Activated CD4-positive, CD25-positive, alpha-beta regulatory T cell (primary cell): ENCODE measurements around the gene INHBA.

Experiments used
- DNase-seq, 4 experiments: peaks; one replicate each; lab custom pipeline; 2025; lab: John Stamatoyannopoulos, UW

INHBA gene

DNA sequence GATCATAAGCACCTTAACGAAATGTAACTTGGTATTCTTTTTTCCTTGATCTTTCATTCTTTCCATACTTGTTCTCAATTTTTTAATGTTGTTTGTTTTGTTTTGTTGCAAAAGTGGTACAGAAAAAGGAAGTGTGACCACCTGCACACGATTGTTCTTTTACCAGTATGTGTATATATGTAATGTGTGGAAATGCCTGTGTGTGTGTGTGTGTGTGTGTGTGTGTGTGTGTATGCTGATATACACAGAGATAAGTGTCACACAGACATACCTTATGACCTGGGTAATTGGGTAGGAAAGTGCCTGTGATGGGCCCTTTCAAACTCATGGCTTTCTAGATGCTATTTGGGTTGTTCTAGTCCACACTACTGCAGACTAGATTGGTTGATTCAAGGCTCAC lies 14.0 kb downstream of the INHBA start:
- DNase-seq: no peak

DNA sequence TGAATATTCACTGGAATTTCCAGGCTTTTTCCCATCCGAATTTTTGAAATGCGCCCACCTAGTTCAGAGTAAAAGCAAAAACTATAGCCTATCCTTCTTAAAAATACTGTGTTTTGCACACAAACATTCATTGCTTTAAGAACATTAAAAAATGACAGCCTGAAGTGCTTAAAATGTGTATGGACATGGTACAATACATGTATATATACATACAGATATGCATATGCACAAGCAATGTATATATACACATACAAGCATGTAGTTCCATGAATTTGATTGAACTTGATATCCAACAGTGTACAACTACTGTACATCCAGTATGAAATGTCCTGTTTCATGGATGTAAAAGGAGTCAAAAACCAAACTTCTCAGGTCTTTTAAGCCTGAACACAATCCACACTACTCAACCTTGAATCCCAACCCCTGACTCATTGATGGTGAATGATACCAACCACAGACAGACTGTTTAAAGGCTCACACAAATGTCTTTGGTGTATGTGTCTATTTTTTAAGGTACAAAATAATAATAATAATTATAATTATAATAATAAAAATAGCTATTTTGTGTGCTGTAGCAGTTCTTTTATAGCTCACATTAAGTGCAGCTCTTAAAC lies 14.8 kb downstream of the INHBA start:
- no peak for DNase-seq

DNA sequence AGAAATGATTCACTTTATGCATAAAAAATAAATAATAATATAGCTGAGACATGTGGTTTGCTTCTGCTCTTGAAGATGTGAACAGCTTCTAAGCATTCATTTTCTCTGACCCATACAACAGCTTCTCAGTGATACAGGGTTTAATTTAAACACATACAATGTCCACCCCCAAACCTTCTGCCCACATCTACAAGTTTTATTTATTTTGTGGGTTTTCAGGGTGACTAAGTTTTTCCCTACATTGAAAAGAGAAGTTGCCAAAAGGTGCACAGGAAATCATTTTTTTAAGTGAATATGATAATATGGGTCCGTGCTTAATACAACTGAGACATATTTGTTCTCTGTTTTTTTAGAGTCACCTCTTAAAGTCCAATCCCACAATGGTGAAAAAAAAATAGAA lies 17.2 kb downstream of the INHBA start:
- DNase-seq: no peak

DNA sequence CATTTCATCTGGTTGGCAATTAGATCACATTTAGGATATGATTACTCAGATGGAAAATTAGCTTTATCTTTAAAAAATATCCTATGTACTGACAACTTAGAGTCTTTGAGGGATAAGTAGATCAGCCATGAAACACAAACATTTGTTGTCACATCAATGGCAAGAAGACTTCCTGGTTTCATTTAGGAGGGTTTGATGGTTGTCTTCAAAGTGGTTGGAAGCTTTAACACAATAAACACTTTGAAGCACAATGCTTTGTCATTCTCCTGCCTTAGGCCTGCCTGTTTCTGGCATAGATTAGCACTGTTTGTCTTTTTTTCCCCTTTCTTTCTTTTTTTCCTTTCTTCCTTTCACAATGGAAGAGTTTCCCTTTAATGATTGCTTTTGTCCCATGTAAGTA lies 20.5 kb downstream of the INHBA start:
- no peak for DNase-seq

DNA sequence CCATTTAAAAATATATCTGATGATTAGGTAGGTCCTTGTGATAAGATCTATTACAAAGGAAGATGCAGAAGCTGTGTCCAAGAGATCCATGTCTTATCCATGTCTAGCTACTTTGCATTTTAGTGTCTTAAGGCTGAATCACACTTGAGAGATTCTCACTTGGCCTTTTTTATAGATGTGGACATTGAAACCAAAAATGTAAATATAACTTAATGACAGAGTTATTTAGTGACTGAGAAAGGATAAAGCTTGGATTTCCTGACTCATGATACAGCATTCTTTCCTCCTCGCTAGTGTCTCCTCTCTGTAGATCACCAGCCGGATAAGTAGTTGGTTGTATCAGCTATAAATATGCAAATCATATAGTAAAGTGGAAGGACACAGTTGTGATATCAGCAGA lies 23.3 kb downstream of the INHBA start:
- DNase-seq: no peak

DNA sequence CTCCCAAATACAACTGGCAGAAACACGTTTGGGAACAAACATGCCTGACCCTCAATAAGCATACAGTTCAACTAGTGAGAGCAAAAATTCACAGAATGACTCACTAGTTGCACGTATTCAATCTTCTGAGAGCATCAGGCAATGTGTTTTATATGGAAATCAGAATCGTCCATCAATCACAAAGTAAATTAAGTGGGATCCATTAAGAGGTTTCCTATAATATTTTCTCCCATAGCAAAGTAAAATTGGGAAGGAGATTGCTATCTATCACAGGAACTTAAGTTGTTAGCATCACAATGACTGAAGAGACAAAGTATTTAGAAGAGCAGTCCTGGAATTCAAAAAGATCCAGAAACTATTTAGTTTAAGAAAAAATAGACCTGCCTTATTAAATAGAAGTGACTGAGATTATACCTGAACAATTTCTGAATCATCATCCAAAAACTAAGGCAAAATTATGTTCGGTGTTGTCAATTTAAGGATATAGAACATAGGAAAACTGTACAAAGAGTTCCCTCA lies 28.3 kb downstream of the INHBA start:
- DNase-seq: no peak

DNA sequence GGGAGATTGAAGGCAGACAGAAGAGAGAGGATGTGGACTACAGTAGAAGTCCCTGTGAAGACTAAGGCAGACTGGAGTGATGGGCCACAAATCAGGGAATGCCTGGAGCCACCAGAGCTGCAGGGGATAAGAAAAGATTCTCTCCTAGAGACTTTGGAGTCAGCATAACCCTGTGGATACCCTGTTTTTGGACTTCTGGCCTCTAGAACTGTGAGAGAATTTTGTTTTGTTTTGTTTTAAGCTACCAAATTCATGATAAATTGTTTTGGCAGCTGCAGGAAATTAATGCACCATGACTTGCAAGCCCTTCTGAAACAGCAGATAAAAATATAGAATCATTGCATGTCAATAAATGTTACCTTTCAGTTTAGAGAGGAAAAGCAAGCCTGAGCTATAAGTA lies 41.3 kb downstream of the INHBA start:
- DNase-seq: no peak

DNA sequence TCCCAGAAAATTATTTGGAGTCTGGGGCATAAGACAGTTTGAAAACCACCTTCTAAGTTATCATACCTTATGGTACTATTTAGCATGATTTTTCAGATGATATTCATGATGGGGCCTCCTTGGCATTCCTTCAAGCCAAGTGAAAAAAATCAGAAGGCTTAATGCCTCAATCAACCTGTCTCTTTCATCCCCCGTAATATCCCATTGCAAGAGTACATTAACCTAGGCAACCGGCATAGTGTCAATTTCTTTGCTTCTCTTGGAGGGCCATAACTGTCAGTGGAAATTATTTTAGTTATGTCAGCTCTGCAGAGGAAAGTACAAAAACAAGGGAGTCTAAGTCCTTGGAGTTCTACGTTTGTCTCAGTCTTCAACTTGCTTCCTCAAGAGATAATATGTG lies 43.4 kb downstream of the INHBA start:
- DNase-seq: no peak

DNA sequence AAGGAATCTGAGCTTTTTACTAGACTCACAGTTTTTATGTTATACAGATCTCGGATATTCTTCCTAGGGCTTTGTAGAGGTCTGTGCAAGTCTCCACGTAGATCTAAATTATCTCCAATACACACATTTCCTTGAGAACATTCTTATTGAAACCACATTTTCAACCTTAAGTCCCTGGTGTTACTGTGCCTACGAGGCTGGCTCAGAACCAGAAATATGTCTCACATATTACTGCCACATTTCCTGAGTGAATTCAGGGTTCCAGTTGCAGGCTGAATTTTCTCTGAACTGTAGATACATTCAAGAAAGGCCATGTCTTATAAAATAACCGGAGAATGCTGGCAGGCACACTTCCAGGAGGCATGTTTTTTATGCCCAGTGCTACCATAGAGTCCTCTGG lies 46.5 kb downstream of the INHBA start:
- no peak for DNase-seq

DNA sequence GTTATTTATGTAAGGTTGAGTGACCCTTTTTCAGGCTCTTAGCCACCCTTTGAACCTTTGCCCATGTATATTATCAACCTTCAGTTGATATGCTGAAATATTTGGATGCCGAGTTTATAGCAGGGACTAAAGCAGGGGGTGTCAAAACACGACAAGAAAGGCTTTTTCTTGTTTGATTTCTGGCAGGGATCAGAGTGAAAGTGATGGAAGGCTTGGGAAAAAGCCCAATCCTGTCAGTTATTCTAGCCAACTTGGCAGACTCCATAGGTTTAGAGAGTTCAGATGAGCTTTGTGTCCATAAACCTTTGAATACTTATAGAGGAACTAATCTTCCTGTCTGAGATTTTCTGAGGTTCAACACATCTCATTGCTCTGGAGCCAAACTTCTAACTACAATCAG lies 47.5 kb downstream of the INHBA start:
- DNase-seq: no peak

DNA sequence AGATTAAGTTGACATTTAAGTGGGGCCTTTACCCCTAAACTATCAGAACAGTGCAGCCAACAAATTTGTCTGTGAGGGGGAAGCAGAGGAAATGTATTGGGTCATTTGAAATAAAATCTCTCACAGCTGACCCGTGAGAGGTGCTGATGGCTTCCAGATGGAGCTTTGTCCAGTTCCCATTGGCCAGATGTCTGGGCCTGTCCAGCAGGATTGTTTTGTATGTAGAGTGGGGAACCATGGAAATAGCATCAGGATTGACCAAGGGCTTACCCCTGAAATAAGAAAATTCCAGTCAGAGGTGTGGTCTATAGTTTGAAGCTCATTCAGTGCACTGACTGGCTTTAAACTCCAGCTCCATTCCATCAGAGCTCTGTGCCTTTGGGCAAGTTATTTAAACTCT lies 50.6 kb downstream of the INHBA start:
- no peak for DNase-seq

DNA sequence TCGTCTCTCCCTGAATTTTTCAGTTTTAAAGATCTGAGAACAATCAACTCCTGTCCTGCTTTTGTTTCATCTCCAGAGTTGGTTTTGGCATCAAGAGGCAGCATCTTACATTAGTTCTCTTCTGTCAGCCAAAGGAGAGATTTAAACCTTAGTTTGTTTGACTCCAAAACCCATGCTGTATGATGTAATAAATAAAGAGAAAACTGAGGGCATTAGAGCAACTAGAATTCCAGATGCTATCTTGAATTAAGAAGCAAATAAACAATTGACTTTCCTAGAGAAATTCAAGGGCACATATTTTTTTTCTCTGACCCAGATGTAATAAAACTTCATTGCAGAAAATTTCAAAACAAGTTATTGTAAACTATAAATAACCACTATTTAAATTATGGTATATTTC lies 54.4 kb downstream of the INHBA start:
- no peak for DNase-seq

DNA sequence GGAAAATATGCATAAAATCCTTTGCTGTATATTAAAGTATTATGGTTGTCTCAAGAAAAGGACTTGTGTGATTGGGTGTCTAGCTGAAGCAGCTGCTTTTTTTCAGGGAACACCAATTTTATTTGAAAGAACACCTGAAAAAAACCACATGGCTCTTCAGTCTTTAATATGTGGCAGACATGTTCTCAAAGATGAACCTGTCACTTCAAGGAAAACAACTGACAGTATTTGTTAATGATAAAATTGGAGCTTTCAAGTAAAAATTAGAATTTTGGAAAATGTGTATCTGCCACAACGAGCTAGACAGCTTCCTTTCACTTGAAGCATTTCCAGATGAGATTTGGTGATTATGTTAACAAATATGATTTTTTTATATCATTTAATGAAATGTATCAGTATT lies 59.3 kb downstream of the INHBA start:
- DNase-seq: no peak

DNA sequence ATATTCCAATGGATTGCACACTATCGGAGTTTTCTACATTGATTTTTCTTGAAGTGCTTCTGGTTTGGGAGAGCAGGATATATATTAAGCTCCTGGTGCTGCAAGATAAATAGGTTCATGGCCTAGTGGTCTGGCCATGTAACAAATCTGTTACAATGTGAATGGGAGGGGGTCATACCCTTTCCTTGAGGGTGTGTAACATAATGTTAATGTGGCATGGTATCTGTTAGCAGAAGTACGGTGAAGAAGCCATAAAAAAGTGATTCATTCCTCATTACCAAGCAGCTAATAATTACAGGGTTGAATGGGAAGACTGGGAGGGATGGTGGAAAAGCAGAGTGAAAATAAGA lies 61.2 kb downstream of the INHBA start:
- no peak for DNase-seq

DNA sequence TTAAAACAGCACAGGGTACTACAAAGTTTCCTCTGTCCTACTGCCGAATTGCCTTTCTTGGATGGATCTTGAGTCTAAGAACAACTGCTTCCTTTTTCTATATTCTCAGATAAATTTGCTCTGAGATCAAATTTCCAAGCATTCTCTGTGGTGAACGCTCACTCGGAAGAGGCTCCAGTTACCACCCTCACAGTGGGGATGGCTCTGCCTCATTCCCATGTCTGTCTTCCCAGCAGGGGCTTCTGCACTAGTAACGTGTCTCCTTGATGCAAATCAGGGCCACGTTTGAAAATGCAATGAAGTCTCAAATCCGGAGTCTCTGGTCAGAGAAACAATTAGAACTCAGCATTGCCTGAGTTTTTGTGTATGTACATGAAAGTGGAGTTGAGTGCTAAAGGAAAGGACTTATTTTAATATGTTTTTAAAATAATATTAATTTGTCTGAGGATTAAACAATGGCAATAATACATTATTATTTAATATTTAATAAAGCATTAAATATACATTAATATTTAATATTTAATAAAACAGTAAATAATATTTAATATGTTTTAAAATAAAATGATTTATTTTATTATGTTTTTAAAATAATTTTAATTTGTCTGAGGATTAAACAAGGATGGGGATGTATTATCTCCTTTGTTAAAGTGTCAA lies 61.8 kb downstream of the INHBA start:
- DNase-seq: no peak

DNA sequence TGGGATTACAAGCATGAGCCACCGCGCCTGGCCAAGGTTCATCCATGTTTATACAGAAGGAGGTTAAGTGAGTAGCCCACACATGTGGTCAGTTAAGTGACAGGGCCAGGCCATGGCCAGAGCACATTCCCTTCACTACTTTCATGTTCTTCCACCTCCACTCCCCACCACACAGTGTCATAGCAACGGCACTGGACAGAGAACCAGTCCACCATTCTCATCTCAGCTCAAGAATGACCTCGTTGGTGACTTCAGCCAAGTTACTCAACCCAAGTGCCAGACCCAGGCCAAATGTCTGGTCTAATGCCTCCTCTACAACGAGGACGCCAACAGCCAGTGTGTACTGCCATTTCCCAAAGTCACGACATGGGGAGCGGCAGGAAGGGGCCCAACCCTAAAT lies 62.4 kb downstream of the INHBA start:
- no peak for DNase-seq

DNA sequence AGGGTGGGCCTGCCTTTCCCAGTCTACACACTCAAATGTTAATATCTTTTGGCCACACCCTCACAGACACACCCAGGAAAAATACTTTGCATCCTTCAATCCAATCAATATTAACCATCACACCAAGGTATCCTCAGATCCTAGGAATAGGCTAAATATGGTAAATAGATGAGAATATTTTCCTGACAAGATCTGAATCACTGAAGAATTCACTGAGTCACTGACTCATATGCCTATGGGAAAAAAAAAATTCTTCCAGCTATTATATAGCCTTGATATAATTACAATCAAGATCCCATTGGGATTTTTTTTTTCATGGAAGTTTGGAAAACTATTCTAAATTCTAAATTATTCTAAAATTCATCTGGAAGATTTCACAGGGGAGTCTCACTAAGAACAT lies 65.8 kb downstream of the INHBA start:
- DNase-seq: no peak
